HFFc6 (cell line): ENCODE data around the gene DVL3. TPM values are rescaled to one million over a fixed set of nuclear protein-coding genes. Genes with fewer than 3 reads are reported as not detected.

ENCODE experiments used
- DNase-seq: peaks from one replicate; pipeline ENCODE4 v3.0.0-alpha.2; 2018
- H3K27ac Mint-ChIP-seq: 2 replicates; pipeline ENCODE4 v1.8.0; 2020; ENCODE audit warnings: mild to moderate bottlenecking, mixed read lengths
- H3K27me3 Mint-ChIP-seq: 2 replicates; pipeline ENCODE4 v1.8.0; 2021; ENCODE audit warnings: mild to moderate bottlenecking, moderate library complexity, mixed read lengths; ENCODE audit not compliant: insufficient read depth
- H3K36me3 Mint-ChIP-seq: 2 replicates; pipeline ENCODE4 v1.8.0; 2021; ENCODE audit warnings: low read depth, mixed read lengths
- H3K4me1 Mint-ChIP-seq: 2 replicates; pipeline ENCODE4 v1.8.0; 2020; ENCODE audit warnings: low read depth, mixed read lengths
- H3K4me3 Mint-ChIP-seq: 2 replicates; pipeline ENCODE4 v1.8.0; 2020; ENCODE audit warnings: mild to moderate bottlenecking, moderate library complexity, mixed read lengths
- H3K9me3 Mint-ChIP-seq: 2 replicates; pipeline ENCODE4 v1.8.0; 2020; ENCODE audit warnings: mild to moderate bottlenecking, mixed read lengths
- CTCF ChIP-seq: fragments of 200-600 bp; sonication (generic); IDR thresholded peaks from 2 replicates; pipeline ENCODE4 v1.5.0; 2021; ENCODE audit warnings: antibody characterized with exemption, mild to moderate bottlenecking
- total RNA-seq, 6 experiments: library from RNA; stranded (reverse); fragmentation: NEBNext Ultra II Directional; extraction: Animal tissue kit (Norgen Biotek cat#: 25700); gene quantifications; 2 replicates in 1 of 6; 3 replicates in 5 of 6; pipeline ENCODE4 v1.2.3, GENCODE V29; 2021

The DVL3 gene
- total RNA-seq, 6 experiments from 2014 or later, result 59.2 to 73.5 (median 64.9) TPM

GRCh38 chr3:184192889-184193288 lies 37.7 kb downstream of the DVL3 start:
- Mint-ChIP-seq H3K9me3 (no peaks in the 10 kb centered on the region), H3K4me3 (no peak overlapping the region), H3K36me3 (peaks cover 46% of the 10 kb centered on the region), H3K4me1 (peaks cover 3% of the 10 kb centered on the region), H3K27me3 (peaks cover 3% of the 10 kb centered on the region; the same call in 1 of the 2 replicates), H3K27ac (no peak overlapping the region)
- DNase-seq, result no peak
- no peak for TF ChIP-seq CTCF

- DNase-seq, result no peak
- H3K4me1 Mint-ChIP-seq, result no peaks in the 10 kb centered on the region
- no peak overlapping the region for H3K4me3 Mint-ChIP-seq
- peaks cover 38% of the 10 kb centered on the region for H3K36me3 Mint-ChIP-seq
- no peaks in the 10 kb centered on the region for H3K9me3 Mint-ChIP-seq
- H3K27ac Mint-ChIP-seq, result no peak overlapping the region
- TF ChIP-seq CTCF, result no peak
- peaks cover 3% of the 10 kb centered on the region; the same call in 1 of the 2 replicates for H3K27me3 Mint-ChIP-seq
These were observed 38.9 kb downstream of the DVL3 start for GRCh38 chr3:184193991-184194539.

GRCh38 chr3:184196536-184196935 lies 41.4 kb downstream of the DVL3 start:
- Mint-ChIP-seq H3K27ac (no peak overlapping the region), H3K9me3 (no peaks in the 10 kb centered on the region), H3K36me3 (peaks cover 29% of the 10 kb centered on the region), H3K27me3 (peaks cover 3% of the 10 kb centered on the region; the same call in 1 of the 2 replicates), H3K4me1 (no peaks in the 10 kb centered on the region), H3K4me3 (no peak overlapping the region)
- no peak for DNase-seq
- TF ChIP-seq CTCF, result no peak

- H3K4me1 Mint-ChIP-seq, result no peaks in the 10 kb centered on the region
- no peak overlapping the region for H3K27ac Mint-ChIP-seq
- peaks cover 7% of the 10 kb centered on the region for H3K27me3 Mint-ChIP-seq
- no peaks in the 10 kb centered on the region for H3K9me3 Mint-ChIP-seq
- peaks cover 17% of the 10 kb centered on the region; the same call in 1 of the 2 replicates for H3K36me3 Mint-ChIP-seq
- DNase-seq, result no peak
- no peak for TF ChIP-seq CTCF
- no peak overlapping the region for H3K4me3 Mint-ChIP-seq
These were observed 43.3 kb downstream of the DVL3 start for GRCh38 chr3:184198509-184198908.

- TF ChIP-seq CTCF, result no peak
- H3K4me1 Mint-ChIP-seq, result no peaks in the 10 kb centered on the region
- DNase-seq, result no peak
- H3K4me3 Mint-ChIP-seq, result no peak overlapping the region
- H3K27me3 Mint-ChIP-seq, result peaks cover 7% of the 10 kb centered on the region
- no peak overlapping the region for H3K27ac Mint-ChIP-seq
- H3K36me3 Mint-ChIP-seq, result no peaks in the 10 kb centered on the region
- H3K9me3 Mint-ChIP-seq, result no peaks in the 10 kb centered on the region
These were observed 45.6 kb downstream of the DVL3 start for GRCh38 chr3:184200825-184201224.

GRCh38 chr3:184203526-184203925 lies 48.3 kb downstream of the DVL3 start:
- H3K27me3 Mint-ChIP-seq, result peaks cover 18% of the 10 kb centered on the region
- no peaks in the 10 kb centered on the region for H3K9me3 Mint-ChIP-seq
- no peak for TF ChIP-seq CTCF
- H3K36me3 Mint-ChIP-seq, result no peaks in the 10 kb centered on the region
- H3K27ac Mint-ChIP-seq, result no peak overlapping the region
- DNase-seq, result no peak
- H3K4me3 Mint-ChIP-seq, result no peak overlapping the region
- H3K4me1 Mint-ChIP-seq, result no peaks in the 10 kb centered on the region
